CD1c-positive myeloid dendritic cell (primary cell): ENCODE data around the gene POLE.
A peak's percentile ranks its signal among the peaks of the same experiment; 100 is the strongest.

Experiments
- DNase-seq: peaks from one replicate; pipeline ENCODE4 v3.0.0-alpha.2; 2016; ENCODE audit errors: extremely low spot score

Gene POLE

GRCh38 chr12:132597333-132598316 is 89.5 kb downstream of the POLE start:
- DNase-seq = no peak

GRCh38 chr12:132596016-132596415 is 91.1 kb downstream of the POLE start:
- DNase-seq = no peak

- DNase-seq = no peak
Measured at GRCh38 chr12:132595183-132595582, 92.0 kb downstream of the POLE start.

- peak; percentile 57 for DNase-seq
Measured at GRCh38 chr12:132593938-132594358, 93.2 kb downstream of the POLE start.

- no peak for DNase-seq
Measured at GRCh38 chr12:132593521-132593920, 93.6 kb downstream of the POLE start.

GRCh38 chr12:132593071-132593470 is 94.1 kb downstream of the POLE start:
- DNase-seq = no peak

- DNase-seq = no peak
Measured at GRCh38 chr12:132592282-132592970, 94.7 kb downstream of the POLE start.

- no peak for DNase-seq
Measured at GRCh38 chr12:132591107-132591935, 95.8 kb downstream of the POLE start.

GRCh38 chr12:132588821-132589669 is 98.1 kb downstream of the POLE start:
- no peak for DNase-seq

GRCh38 chr12:132588319-132588718 is 98.8 kb downstream of the POLE start:
- no peak for DNase-seq

GRCh38 chr12:132587781-132588180 is 99.4 kb downstream of the POLE start:
- DNase-seq = no peak

- DNase-seq = no peak
Measured at GRCh38 chr12:132586929-132587328, 100.2 kb downstream of the POLE start.

GRCh38 chr12:132585177-132585576 is 102.0 kb downstream of the POLE start:
- no peak for DNase-seq

GRCh38 chr12:132584429-132584828 is 102.7 kb downstream of the POLE start:
- DNase-seq = no peak

GRCh38 chr12:132583736-132584135 is 103.4 kb downstream of the POLE start:
- DNase-seq = no peak

GRCh38 chr12:132583411-132583710 is 103.8 kb downstream of the POLE start:
- DNase-seq = no peak

GRCh38 chr12:132582582-132583410 is 104.3 kb downstream of the POLE start:
- no peak for DNase-seq

GRCh38 chr12:132582058-132582420 is 105.1 kb downstream of the POLE start:
- no peak for DNase-seq

- DNase-seq = no peak
Measured at GRCh38 chr12:132581348-132582057, 105.6 kb downstream of the POLE start.
